Stomach (tissue), 4 donors: ENCODE results near the gene CD58.

Experiments used
- POLR2A ChIP-seq, 4 donors: fragments of 450-650 bp; IDR thresholded peaks; one replicate each; pipeline ENCODE4 v1.6.1; 2016; ENCODE audit warnings: antibody characterized with exemption in 4 of 4, control low read depth in 2 of 4, mild to moderate bottlenecking in 1 of 4, moderate library complexity in 1 of 4
- TF ChIP-seq, protein P1 (sequence below), 7 experiments: fragments of 450-650 bp in 4 of 7; fragments of 200-600 bp in 3 of 7; sonication (generic) in 3 of 7; IDR thresholded peaks; one replicate each; pipeline ENCODE4 v1.5.1; 2016 to 2019; ENCODE audit warnings: antibody characterized with exemption in 7 of 7, control low read depth in 2 of 7, mild to moderate bottlenecking in 1 of 7

DNA sequence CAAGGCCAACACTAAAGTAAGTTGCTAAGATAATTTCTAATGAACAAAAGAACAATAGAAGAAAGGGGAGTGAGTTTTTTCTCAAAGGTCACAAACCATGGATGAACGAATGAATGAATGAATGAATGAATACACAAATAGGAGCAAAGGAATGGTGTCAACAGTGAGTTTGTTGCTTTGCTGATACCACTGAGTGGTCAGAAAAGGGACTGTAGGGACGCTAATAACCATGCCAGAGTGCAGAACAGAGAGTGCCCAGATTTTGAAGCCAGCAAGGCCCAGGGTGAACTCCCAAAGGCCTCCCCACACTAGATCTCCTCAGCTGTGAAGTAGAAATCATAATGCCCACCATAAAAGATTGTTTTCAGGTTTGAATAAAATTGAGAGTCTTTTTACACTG lies 15.9 kb downstream of the CD58 start:
- TF ChIP-seq, protein P1, sequence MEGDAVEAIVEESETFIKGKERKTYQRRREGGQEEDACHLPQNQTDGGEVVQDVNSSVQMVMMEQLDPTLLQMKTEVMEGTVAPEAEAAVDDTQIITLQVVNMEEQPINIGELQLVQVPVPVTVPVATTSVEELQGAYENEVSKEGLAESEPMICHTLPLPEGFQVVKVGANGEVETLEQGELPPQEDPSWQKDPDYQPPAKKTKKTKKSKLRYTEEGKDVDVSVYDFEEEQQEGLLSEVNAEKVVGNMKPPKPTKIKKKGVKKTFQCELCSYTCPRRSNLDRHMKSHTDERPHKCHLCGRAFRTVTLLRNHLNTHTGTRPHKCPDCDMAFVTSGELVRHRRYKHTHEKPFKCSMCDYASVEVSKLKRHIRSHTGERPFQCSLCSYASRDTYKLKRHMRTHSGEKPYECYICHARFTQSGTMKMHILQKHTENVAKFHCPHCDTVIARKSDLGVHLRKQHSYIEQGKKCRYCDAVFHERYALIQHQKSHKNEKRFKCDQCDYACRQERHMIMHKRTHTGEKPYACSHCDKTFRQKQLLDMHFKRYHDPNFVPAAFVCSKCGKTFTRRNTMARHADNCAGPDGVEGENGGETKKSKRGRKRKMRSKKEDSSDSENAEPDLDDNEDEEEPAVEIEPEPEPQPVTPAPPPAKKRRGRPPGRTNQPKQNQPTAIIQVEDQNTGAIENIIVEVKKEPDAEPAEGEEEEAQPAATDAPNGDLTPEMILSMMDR (IDR thresholded peaks at IDR 0.05): no peak
- no peak for TF ChIP-seq POLR2A (IDR thresholded peaks at IDR 0.05)
